Large intestine (tissue), 3 donors: ENCODE data around the gene C10orf88. TPM values are rescaled to one million over a fixed set of nuclear protein-coding genes. Genes with fewer than 3 reads are reported as not detected.
A peak's percentile ranks its signal among the peaks of the same experiment; 100 is the strongest.

Experiments
- DNase-seq, 2 donors: peaks; one replicate each; pipeline versions ENCODE4 v3.0.0 to v3.0.0-alpha.2; 2013
- H3K27ac ChIP-seq: one replicate; pipeline ENCODE4 v1.5.1; 2013; ENCODE audit warnings: low read length
- H3K27me3 ChIP-seq: 2 replicates; pipeline ENCODE4 v1.6.1; 2013; ENCODE audit warnings: low read length; ENCODE audit not compliant: control insufficient read depth, insufficient read depth
- H3K36me3 ChIP-seq: 2 replicates; pipeline ENCODE4 v1.6.1; 2013; ENCODE audit warnings: low read length; ENCODE audit not compliant: control insufficient read depth, insufficient read depth
- H3K4me1 ChIP-seq: one replicate; pipeline ENCODE4 v1.6.1; 2013; ENCODE audit warnings: low read length; ENCODE audit not compliant: control insufficient read depth, insufficient read depth
- H3K4me3 ChIP-seq: one replicate; pipeline ENCODE4 v1.5.1; 2013; ENCODE audit warnings: low read length
- H3K9me3 ChIP-seq: one replicate; pipeline ENCODE4 v1.6.1; 2013; ENCODE audit warnings: mild to moderate bottlenecking, low read depth, low read length, moderate library complexity; ENCODE audit not compliant: control insufficient read depth
- WGBS: methylation state at CpG from one replicate; pipeline ENCODE4 v1.1.5; 2013; ENCODE audit warnings: low lambda C conversion rate; ENCODE audit not compliant: insufficient coverage; 5-methylcytosine and 5-hydroxymethylcytosine counted together
- polyA plus RNA-seq: library from polyadenylated mRNA; unstranded; fragments of 120-200 nt; gene quantifications from one replicate; pipeline ENCODE4 v1.2.1, GENCODE V29; 2013

Gene C10orf88
- polyA plus RNA-seq, 1 donor: 11.4 TPM

DNA sequence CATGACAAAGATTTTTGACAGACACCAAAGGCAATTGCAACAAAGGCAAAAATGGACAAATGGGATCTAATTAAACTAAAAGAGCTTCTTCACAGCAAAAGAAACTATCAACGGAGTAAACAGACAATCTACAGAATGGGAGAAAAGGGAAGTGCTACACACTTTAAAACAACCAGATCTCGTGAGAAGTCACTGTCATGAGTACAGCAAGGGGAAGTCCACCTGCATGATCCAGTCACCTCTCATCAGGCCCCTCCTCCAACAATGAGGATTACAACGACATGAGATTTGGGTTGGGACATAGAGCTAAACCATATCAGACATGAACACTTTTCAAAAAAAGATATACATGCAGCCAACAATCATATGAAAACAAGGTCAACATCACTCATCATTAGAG is 14.7 kb upstream of the C10orf88 start:
- Histone ChIP-seq H3K27me3 (no peaks in the 10 kb centered on the region), H3K9me3 (peaks cover 2% of the 10 kb centered on the region), H3K27ac (no peak overlapping the region), H3K4me3 (no peak overlapping the region), H3K4me1 (no peaks in the 10 kb centered on the region), H3K36me3 (no peaks in the 10 kb centered on the region)
- no peak for DNase-seq
- 50% methylated on average over 1 of the region's 3 CpGs for WGBS

GRCh38 chr10:122966879-122967278 is 12.9 kb upstream of the C10orf88 start:
- no peaks in the 10 kb centered on the region for H3K36me3 ChIP-seq
- H3K9me3 ChIP-seq: peaks cover 2% of the 10 kb centered on the region
- H3K27ac ChIP-seq: no peak overlapping the region
- H3K4me3 ChIP-seq: no peak overlapping the region
- H3K27me3 ChIP-seq: no peaks in the 10 kb centered on the region
- no peak for DNase-seq
- no peaks in the 10 kb centered on the region for H3K4me1 ChIP-seq

DNA sequence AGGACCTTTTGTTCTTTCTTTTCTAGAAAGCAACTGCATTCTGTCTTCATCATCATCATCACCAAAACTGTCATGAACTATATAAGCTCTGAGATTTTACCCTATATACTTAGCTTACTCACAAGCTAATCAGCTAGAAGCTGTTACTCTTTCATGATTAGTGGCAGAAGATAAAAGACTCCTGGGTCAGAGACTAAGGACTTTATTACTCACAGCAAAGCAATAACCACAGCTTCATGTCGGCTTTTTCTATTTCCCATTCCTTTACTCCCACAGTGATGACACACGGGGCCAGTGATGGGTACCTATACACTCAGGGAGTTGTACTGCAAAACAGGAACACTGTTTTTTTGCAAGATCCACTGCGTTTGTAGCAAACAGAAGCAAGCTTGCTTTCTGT is 8.4 kb upstream of the C10orf88 start:
- no CpG with 5 or more reads among the region's 3 CpGs for WGBS
- no peak overlapping the region for H3K27ac ChIP-seq
- peaks cover 2% of the 10 kb centered on the region for H3K9me3 ChIP-seq
- no peaks in the 10 kb centered on the region for H3K4me1 ChIP-seq
- H3K36me3 ChIP-seq: no peaks in the 10 kb centered on the region
- H3K4me3 ChIP-seq: no peak overlapping the region
- no peaks in the 10 kb centered on the region for H3K27me3 ChIP-seq
- DNase-seq: peak in 1 of 2 donors; percentile 11

GRCh38 chr10:122957474-122957873 is 3.4 kb upstream of the C10orf88 start:
- Histone ChIP-seq H3K9me3 (peaks cover 7% of the 10 kb centered on the region), H3K36me3 (no peaks in the 10 kb centered on the region), H3K4me3 (no peak overlapping the region), H3K4me1 (peaks cover 3% of the 10 kb centered on the region), H3K27ac (no peak overlapping the region), H3K27me3 (peaks cover 5% of the 10 kb centered on the region)
- DNase-seq: no peak
- WGBS: no CpG with 5 or more reads among the region's 5 CpGs

DNA sequence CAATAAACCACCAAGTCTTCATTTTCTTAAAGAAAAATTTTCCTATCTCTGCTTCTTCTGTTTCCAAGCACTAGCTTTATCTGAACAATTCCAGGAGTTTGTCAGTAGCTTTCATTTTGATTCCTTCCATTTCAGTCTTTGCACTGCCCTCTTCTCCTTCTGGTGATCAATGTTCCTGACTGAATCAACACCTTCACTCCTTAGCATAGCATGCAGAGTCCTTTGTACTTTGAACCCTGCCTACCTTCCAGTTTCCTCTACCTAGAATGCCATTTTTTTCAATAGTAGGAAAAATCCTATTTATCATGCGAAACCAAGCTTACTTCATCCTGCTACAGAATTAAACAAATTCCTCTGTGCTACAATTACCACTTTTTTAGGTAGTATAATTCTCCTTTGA is 1.9 kb upstream of the C10orf88 start:
- peaks cover 5% of the 10 kb centered on the region for H3K27me3 ChIP-seq
- 100% methylated on average over 1 of the region's 1 CpG for WGBS
- peaks cover 3% of the 10 kb centered on the region for H3K4me1 ChIP-seq
- DNase-seq: peak in 1 of 2 donors; percentile 45
- H3K4me3 ChIP-seq: no peak overlapping the region
- H3K9me3 ChIP-seq: peaks cover 7% of the 10 kb centered on the region
- H3K36me3 ChIP-seq: no peaks in the 10 kb centered on the region
- H3K27ac ChIP-seq: no peak overlapping the region

DNA sequence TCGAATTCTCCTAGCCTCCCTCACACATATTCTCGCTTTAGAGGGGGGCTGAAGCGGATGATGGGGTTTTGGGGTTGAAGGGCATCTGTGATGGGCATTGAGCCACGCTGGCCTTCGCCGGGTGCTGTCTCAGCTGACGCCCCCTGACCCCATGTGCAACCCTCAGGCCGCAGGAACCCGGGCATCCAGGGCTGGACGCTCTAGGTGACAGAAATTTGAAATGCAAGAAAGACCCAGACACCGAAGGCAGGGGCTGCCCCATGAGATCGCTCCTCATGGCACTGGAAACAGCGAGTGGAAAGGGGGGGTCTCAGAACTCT is 664 bp upstream of the C10orf88 start:
- Histone ChIP-seq H3K27me3 (peaks cover 5% of the 10 kb centered on the region), H3K27ac (no peak overlapping the region), H3K4me3 (no peak overlapping the region), H3K9me3 (peaks cover 7% of the 10 kb centered on the region), H3K36me3 (peaks cover 2% of the 10 kb centered on the region), H3K4me1 (peaks cover 3% of the 10 kb centered on the region)
- no CpG with 5 or more reads among the region's 13 CpGs for WGBS
- no peak for DNase-seq

DNA sequence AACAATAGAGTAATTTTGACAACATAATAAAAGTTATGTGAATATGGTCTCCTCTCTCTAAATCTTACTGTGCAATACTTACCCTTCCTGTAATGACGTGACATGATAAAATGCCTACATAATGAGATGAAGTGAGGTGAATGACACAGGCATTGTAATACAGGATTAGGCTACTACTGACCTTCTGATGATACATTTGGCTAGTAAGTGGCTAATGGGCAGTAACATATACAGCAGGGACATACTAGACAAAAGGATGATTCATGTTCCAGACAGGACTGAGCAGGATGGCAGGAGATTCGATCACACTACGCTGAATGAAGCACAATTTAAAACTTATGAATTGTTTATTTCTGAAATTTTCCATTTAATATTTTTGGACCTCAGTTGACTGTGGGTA is 4.7 kb downstream of the C10orf88 start:
- H3K36me3 ChIP-seq: peaks cover 15% of the 10 kb centered on the region
- peaks cover under 1% of the 10 kb centered on the region for H3K4me1 ChIP-seq
- H3K9me3 ChIP-seq: peaks cover under 1% of the 10 kb centered on the region
- no CpG with 5 or more reads among the region's 3 CpGs for WGBS
- DNase-seq: no peak
- no peak overlapping the region for H3K4me3 ChIP-seq
- no peaks in the 10 kb centered on the region for H3K27me3 ChIP-seq
- H3K27ac ChIP-seq: no peak overlapping the region

DNA sequence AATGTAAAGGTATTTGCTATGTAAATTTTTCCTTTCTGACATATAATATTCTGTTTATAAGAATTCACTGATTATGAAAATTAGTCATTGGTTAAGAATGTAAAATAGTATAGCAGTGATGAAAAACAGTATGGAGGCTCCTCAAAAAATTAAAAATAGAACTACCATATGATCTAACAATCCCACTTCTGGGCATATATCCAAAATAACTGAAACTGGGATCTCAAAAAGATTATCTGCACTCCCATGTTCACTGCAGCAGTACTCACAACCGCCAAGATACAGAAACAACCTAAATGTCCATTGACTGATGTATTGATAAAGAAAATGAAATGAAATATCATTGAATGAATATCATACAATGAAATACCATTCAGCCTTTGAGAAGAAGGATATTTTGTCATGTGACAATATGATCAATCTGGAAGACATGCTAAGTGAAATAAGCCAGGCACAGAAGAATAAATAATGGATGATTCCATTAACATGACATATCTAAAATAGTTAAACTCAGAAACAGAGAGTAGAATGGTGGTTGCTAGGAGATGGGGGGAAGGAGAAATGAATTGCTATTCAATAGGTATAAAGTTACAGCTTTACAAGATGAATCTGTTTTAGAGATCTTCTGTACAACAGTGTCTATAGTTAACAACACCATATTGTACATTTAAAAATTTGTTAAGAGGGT is 14.0 kb downstream of the C10orf88 start:
- no peaks in the 10 kb centered on the region for H3K9me3 ChIP-seq
- no peaks in the 10 kb centered on the region for H3K27me3 ChIP-seq
- no peaks in the 10 kb centered on the region for H3K4me1 ChIP-seq
- H3K36me3 ChIP-seq: peaks cover 20% of the 10 kb centered on the region
- H3K4me3 ChIP-seq: no peak overlapping the region
- WGBS: 78% methylated on average over 1 of the region's 1 CpG
- no peak for DNase-seq
- H3K27ac ChIP-seq: no peak overlapping the region

- Histone ChIP-seq H3K27me3 (no peaks in the 10 kb centered on the region), H3K27ac (no peak overlapping the region), H3K36me3 (peaks cover 20% of the 10 kb centered on the region), H3K4me3 (no peak overlapping the region), H3K4me1 (no peaks in the 10 kb centered on the region), H3K9me3 (no peaks in the 10 kb centered on the region)
- WGBS: 100% methylated on average over 1 of the region's 1 CpG
- no peak for DNase-seq
Measured at GRCh38 chr10:122939133-122939855, 14.7 kb downstream of the C10orf88 start.

DNA sequence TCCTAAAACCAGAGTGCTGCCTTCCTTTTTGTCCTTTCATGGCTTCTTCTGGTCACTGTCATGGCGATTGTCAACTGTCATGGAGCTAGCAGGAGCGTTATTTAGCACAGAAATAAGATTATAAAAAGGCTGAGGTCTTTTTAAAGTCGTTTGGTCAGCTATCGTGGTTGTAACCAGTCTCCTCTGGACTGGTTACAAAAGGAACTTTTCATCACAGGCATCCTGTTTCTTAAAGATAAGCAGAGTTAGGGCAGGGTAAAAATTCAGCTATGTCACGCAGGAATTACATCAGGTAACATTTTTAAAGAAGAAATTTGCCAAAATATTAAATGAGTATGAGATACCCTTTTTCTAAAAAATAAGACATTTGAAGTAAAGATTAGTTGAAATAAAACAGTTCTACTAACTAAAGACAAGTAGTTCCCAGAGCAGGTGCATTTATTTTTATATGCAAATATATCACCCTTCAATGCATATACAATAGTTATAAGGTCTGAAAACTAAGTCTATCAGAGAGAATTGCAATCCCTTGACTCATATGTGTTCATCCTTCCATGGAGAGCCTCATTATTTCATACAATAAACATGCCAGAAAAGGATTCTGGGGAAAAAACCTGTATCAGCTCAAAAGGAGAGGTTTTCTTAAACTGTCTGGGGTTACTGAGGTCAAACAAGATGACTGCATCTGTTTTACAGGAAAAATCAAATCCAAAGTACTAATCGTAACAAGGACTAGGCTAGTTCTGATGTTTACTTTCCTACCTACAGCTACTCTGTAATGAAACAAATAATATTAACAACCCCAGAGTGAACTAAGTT is 22.7 kb downstream of the C10orf88 start:
- Histone ChIP-seq H3K36me3 (peaks cover 6% of the 10 kb centered on the region), H3K9me3 (no peaks in the 10 kb centered on the region), H3K4me3 (no peak overlapping the region), H3K27me3 (no peaks in the 10 kb centered on the region), H3K4me1 (no peaks in the 10 kb centered on the region), H3K27ac (no peak overlapping the region)
- WGBS: 89% methylated on average over 3 of the region's 6 CpGs
- DNase-seq: no peak
